Ramos (cell line): Measurements from ENCODE around the gene APOB.

ENCODE experiments used
- in situ Hi-C: fragments of 300-500 bp; cut with MboI; formaldehyde crosslinking; loops from one replicate; pipeline ENCODE4 v1.14.3; 2022; ENCODE audit warnings: low sequenced_read_pairs; ENCODE audit not compliant: unreplicated experiment

Gene APOB, protein sequence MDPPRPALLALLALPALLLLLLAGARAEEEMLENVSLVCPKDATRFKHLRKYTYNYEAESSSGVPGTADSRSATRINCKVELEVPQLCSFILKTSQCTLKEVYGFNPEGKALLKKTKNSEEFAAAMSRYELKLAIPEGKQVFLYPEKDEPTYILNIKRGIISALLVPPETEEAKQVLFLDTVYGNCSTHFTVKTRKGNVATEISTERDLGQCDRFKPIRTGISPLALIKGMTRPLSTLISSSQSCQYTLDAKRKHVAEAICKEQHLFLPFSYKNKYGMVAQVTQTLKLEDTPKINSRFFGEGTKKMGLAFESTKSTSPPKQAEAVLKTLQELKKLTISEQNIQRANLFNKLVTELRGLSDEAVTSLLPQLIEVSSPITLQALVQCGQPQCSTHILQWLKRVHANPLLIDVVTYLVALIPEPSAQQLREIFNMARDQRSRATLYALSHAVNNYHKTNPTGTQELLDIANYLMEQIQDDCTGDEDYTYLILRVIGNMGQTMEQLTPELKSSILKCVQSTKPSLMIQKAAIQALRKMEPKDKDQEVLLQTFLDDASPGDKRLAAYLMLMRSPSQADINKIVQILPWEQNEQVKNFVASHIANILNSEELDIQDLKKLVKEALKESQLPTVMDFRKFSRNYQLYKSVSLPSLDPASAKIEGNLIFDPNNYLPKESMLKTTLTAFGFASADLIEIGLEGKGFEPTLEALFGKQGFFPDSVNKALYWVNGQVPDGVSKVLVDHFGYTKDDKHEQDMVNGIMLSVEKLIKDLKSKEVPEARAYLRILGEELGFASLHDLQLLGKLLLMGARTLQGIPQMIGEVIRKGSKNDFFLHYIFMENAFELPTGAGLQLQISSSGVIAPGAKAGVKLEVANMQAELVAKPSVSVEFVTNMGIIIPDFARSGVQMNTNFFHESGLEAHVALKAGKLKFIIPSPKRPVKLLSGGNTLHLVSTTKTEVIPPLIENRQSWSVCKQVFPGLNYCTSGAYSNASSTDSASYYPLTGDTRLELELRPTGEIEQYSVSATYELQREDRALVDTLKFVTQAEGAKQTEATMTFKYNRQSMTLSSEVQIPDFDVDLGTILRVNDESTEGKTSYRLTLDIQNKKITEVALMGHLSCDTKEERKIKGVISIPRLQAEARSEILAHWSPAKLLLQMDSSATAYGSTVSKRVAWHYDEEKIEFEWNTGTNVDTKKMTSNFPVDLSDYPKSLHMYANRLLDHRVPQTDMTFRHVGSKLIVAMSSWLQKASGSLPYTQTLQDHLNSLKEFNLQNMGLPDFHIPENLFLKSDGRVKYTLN (N-terminal part only)

DNA sequence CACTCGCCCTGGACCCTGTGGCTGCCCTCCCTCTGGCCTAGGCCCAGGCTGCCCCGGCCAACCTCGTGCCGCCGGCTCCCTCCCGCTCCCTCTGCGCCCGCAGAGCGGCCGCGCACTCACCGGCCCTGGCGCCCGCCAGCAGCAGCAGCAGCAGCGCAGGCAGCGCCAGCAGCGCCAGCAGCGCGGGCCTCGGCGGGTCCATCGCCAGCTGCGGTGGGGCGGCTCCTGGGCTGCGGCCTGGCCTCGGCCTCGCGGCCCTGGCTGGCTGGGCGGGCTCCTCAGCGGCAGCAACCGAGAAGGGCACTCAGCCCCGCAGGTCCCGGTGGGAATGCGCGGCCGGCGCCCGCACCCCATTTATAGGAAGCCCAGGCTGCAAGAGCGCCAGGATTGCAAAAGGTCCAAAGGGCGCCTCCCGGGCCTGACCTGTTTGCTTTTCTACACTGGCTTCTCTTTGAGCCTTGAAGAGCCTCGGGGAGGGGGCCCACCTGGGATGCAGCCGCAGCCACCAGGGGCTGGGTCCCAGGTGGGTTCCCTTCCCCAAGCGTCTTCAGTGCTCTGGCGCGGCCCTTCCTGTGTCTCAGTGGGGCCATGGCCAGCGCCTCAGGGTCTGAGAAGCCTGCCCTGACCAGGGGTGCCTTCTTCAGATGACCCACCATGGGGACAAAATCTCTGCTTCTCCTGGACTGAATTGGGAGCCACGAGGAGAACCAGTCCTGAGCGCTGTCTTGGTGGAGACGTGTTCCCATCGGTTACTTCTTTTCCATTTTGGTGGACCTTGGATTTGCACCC, at the start of gene APOB:
APOB (minus strand) TSS at position 330 of the 789 bp plus-strand sequence; CDS start at position 202, 128 bp downstream.
- in situ Hi-C loops: loop anchor here (10.0 kb wide), 1 partner anchor 271 kb away; no protein-coding TSS in a partner anchor

DNA sequence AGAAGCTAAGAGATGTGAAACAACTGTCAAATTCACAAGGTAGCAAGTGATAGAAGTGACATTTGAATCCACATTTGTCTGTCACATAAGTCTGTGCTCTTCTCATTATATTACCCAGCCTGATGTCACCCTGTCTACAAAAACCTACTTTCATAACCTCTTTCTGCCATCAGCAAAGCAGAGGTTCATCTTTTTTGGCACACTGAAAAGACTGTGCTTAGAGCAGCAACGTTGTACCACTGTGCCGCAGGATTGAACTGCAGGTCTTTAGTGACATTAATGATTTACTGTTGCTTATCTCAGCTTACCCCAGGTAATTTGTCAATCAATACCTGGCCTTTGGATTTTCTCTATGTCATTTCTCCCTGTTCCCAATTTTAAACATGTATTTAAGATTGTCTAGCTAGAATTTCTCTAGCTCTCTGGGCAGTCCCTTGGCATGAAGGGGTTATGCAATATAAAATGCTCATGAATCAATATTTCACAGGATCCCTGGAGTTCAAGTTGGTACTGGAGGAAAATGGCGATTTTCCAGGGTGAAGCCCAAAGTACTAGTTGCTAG, 48.5 kb upstream of the APOB start:
- in situ Hi-C loops: no loop called here

DNA sequence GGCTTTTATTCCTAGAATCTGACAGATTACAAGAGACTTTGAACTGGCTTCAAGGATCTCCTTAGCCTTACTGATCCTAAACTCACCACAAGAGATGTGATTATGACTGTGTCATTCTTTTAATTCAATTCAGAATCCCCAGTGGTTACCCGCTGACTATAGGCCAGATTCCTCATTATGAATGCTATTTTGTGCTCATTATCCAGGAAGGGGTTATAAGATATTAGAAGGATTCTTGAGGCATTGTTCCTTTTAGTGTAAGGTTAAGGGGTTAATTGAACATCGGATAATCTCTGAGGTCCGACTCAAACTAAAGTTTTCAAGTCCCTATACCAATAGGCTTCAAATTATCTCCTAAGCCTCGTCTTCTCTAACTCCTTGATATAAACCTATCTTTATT, 40.5 kb upstream of the APOB start:
- in situ Hi-C loops: no loop called here

DNA sequence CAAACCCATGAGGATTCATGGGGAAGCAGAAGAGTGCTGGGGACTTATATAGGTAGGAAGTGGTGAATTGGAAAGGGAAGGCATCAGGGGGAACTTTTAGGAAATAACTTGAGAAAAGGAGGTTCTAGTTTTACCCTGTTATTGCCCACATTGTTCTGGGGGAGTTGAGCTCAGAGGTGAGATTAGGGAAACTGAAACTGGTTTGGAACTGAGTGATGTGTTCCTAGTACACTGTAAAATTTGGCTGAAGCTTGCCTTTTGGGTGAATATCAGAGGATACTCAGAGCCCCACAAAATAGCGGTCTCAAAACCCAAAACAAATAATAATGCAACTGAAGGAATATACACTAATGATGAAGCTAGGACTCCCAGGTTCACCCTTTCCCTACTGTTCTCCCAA, 39.6 kb upstream of the APOB start:
- in situ Hi-C loops: no loop called here

DNA sequence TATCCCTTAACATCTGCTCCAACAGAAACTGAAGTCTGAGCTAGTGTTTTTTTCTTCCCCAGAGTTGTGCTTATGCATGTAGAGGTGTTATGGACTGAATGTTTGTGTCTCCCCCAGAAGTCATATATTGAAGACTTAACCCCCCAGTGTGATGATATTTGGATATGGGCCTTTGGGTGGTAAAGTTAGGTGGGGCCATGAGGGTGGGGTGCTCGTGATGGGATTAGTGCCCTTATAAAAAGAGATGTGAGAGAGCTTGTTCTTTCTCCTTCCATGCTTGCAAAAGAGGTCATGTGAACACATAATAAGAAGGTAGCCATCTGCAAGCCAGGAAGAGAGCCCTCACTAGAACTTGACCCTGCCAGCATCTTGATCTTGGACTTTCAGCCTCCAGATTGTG, 34.4 kb upstream of the APOB start:
- in situ Hi-C loops: no loop called here

DNA sequence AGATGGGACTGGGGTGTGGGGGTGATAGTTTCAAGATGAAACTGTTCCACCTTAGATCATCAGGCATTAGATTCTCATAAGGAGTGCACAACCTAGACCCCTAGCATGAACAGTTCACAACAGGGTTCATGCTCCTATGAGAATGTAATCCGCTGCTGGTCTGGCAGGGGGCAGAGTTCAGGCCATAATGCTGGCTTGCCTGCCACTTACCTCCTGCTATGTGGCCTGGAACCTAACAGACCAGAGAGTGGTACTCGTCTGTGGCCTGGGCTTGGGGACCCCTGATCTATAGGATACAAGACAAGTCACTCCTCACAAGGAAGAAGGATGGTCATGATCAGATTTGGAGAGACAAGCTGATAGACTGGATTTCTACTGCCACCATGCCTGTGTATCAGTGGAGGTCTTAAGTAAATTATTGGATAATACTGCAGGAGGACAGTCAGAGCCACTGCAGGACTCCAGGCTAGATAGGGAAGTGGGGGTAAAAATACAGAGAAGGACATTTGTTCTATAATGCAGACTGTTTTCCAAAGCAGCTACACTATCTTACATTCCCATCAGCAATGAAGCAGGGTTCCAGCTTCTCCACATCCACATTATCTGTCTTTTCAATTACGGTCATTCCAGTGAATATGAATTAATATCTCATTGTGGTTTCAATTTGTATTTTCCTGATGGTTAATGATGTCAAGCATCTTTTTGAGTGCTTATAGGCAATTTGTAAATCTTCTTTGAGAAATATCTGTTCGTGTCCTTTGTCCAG, 28.8 kb upstream of the APOB start:
- in situ Hi-C loops: no loop called here

DNA sequence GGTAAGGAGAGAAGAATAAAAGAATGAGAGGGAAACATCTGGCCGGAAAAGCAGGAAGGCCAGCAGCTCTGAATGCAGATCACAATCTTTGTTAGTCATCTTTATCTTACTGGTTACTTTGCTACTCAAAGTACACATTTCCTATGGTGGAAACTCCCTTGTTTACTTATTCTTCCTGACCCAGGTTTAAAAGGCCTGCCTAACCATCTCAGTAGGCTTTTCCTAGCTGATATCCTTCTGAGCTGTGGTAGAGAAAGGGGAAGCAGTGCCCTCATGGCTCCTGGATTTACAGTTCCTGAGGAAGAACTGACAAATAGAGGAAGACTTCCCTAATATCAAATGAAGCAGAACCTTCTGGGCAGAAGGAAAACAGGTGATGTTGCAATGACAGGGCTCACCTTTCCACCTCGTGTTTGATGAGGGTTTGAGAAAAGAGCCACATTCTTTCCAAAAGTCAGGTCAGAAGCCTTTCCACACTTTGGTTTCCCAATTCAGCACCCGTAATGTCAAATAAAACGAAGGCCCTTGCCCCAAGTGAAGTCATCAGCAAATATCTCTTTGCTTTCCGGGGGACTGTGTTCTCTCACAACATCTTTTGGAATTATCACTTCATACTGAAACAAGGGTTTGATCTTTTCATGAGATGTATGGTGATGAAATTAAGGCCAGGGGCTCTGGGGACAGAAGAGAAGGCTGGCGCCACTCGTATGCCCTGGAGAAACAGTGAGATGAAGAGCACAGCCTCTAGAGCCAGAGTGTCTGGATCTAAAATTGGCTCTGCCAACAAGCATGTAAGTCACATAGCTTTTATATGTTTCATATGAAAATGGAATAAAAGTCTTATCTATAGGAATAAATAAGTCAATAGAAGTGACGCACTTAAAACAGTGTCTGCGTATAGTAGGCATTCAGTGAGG, 26.7 kb upstream of the APOB start:
- in situ Hi-C loops: no loop called here

DNA sequence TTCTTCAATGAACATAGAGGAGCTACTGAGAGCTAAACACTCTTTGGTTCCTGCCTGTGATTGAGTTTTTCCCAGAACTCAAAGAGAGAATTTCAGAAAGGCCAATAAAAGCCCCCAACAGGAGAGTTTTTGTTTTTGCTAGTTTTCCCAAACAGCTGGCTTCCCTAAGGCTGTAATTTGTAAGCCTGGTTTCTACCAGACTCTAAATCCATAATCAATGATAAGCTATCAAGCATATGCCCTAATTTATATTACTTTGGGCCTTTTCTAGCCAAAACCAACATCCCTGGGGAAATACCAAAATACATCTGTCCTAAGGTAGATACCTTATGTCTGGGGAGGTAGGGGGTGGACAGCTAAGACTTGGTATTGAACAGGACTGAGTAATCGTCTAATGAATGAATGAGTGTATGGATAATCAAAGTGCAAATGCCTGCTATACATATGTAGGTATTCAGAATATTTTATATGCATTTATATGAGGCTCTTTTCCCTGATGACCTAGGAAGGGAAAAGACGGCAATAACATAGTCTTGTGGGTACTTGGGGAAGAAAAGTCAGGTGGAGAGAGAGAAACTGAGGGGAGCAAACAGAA, 26.0 kb upstream of the APOB start:
- in situ Hi-C loops: no loop called here

DNA sequence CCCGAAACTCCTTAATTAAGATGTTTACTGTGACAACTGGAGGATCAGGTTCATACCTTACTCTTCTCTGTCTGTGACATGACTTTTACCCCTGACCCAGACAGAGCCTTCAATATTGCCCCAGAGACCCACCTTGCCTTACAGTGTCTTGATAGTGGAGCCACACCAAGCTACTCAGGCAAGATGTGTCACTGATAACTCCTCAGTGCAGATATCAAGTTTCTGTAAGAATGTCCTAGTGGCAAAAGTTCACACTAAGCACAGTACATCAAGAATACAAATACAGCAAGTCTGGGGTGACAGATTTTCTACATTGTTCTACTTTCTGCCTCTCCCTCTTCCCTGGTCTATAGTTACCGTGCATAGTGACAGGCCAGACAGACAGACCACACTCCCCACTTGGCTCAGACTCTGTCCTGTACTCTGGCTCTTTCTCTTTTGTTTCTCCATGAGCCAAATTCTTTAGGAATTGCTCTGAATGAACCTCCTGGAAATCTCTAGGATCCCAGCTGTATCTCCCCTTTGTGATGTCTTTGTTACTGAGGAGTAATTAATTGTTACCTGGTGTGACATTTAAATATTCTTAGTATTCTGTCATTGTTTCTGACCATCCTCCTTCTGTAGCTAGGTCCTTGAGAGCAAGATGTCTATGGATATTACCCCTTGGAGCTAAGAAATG, 24.1 kb upstream of the APOB start:
- in situ Hi-C loops: no loop called here

DNA sequence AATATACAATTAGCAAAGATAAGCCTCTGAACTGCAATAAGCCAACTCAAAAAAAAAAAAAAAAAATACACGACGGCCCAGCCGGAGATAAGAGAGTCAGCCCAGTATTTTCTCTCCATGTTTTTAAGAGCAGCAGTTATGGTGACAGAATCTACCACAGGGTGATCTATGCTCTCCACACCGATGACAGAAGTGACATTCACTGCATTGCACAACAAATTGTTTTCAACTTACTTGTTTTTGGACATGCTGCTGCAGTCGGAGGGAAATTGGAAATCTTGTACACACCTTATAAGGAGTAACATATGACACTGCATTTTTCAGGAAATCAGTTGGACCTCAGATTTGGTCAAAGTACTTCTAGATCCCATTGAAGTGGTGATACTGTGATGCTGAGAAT, 23.3 kb upstream of the APOB start:
- in situ Hi-C loops: no loop called here

DNA sequence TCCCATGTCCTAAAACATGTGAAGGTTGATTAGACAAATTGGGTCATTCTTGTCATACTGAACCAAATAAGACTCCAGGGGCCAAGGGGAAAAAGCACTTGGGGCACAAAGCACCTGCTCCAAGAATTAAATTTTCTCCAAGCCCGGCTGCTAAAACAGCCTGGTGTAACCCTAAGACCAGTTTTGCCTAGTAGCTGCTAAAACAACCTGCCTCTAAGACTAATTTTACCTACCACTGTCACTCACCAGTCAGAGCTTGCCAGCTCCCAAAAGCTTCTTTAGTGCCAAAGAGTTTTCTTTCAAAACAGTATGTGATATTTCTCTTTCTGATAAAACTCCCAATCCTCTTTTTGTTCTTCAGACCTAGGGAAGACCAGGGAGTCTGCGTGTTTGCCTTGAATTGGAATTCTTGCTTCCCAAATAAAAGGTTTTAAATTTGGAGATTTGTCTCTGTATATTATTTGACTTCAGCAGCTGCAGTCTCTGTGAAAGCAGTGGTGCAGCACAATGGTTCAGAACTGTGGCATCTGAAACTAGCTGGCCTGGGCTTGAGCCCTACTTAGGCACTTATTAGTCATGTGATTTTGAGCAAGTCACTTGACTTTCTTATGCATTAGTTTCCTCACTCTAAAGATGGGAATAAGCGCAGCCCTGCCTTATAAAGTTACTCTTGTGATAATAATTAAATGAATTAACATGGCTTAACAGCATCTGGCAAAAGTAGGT, 16.2 kb upstream of the APOB start:
- in situ Hi-C loops: no loop called here

DNA sequence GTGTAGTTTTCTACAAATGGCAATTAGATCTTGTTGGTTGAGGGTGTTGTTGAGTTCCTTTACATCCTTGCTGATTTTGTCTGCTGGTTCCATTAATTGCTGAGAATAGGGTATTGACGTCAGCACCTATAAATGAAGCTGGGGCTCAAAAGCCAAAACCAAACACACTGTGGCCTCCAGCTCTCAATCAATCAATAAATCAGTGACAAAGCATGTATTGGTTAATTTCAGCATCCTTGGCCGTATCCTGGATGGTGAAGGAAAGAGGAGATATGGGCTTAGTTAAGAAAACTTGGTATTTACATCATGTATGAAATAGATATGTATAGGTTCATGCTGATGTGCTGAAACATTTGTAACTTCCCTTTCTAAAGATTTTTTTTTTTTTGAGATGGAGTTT, 13.2 kb upstream of the APOB start:
- in situ Hi-C loops: no loop called here

DNA sequence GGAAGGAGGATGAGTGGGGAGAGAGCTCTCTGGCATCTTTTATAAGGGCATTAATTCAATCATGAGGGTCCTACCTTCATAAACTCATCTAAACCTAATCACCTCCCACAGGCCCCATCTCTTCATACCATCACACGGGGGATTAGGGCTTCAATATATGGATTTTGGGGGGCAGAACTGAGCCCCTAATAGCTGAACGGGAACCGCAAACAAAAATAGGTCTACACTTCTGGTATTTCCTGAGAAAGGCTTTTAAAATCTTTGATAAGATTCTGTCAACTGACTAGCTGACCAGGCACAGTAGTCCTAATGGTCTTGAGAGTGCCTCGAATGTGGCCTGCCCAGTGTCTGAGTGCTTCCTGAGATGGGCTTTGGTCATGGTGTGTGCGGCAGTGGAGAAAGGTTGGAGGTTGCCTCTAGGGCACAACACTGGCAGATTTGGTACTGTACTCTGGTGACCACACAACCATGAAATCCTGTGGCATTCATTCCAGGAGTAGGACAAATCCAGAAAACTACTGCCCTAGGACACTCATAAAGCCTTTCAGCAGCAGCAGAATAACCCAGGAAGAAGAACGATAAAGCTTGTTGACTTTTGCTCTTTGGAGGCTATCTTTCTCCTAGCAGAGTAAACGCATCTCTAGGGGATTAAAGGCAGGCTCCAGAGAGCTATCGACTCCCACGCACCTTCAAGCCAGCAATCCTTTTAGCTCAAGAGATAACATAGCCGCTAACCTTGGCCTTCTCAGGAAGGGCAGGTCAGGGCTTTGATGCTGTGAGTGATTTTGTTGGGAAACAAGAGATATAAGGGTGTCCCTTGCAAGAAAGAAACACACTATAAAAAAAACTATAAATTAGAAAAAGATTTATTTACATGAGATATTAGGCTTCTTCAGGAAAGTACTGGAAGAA, 12.3 kb upstream of the APOB start:
- in situ Hi-C loops: no loop called here

DNA sequence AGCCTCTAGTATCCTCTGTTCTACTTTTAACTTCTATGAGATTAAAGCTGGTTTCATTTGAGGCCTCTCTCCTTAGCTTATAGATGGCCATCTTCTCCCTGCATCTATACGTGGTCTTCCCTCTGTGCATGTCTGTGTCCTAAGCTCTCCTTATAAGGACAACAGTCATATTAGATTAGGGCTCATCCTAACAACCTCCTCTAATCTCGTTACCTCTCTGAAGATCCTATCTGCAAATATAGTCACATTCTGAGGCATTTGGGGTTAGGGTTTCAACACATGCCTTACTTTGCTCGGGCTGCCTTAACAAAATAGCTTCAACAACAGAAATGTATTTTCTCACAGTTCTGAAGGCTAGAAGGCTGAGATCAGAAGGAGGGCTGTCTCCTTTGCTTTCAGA, 11.6 kb upstream of the APOB start:
- in situ Hi-C loops: no loop called here

DNA sequence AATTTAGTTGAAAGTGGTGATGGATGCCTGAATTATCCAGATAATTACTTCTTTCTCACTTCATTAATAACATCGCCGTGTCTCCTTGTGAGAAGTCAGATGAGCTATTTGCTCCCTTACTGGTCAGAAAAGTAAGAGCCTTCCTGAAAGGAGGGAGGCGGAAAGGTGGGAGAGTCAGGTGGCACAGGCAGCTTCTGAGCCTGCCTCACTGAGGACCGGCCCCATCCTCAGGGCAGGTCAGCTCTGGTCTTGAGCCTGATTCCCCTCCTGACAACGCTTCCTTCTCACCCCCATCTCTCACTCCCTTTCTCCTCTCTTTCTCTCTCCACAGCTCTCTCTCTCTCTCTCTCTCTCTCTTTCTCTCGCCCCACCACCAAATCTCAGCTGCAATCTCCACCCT, 10.1 kb upstream of the APOB start:
- in situ Hi-C loops: no loop called here
